B cell (primary cell): ENCODE data around the gene FNDC11. TPM values are rescaled to one million over a fixed set of nuclear protein-coding genes. Genes with fewer than 3 reads are reported as not detected.

Experiments
- ATAC-seq: fragments of 200-7000 bp; cut with Tn5 transposase; one replicate; pipeline ENCODE4 v1.10.0; 2021; ENCODE audit warnings: low read depth, mild to moderate bottlenecking, moderate number of reproducible peaks, moderate library complexity
- CTCF ChIA-PET: fragments of 350-600 bp; sonication (Branson Sonifier 250); formaldehyde crosslinking; loops from one replicate; lab custom pipeline; 2021; ENCODE audit warnings: antibody characterized with exemption, inconsistent platforms; lab: Charles Lee
- POLR2A ChIA-PET: fragments of 350-600 bp; sonication (Branson Sonifier 250); formaldehyde crosslinking; loops from one replicate; lab custom pipeline; 2021; ENCODE audit warnings: antibody characterized with exemption; lab: Charles Lee
- DNase-seq: peaks from one replicate; pipeline ENCODE4 v3.0.0; 2013
- H2AFZ ChIP-seq: 2 replicates; pipeline ENCODE4 v1.6.1; 2012; ENCODE audit warnings: mild to moderate bottlenecking, low read depth, low read length; ENCODE audit not compliant: insufficient read depth, poor library complexity, severe bottlenecking
- H3K27ac ChIP-seq, 2 donors: 1 replicate in 1 of 2; 2 replicates in 1 of 2; pipeline ENCODE4 v1.5.1; 2012 to 2013; ENCODE audit warnings: low read length in 2 of 2, mild to moderate bottlenecking in 2 of 2, moderate library complexity in 1 of 2
- H3K27me3 ChIP-seq, 4 experiments: fragments of 200-600 bp in 1 of 4; sonication (generic) in 1 of 4; replicated peaks in 1 of 4; 1 replicate in 2 of 4; 2 replicates in 2 of 4; pipeline versions ENCODE4 v1.6.1 to v1.7.0; 2013 to 2016; ENCODE audit warnings: low read length in 3 of 4, mild to moderate bottlenecking in 2 of 4, mixed read lengths in 1 of 4, moderate library complexity in 1 of 4; ENCODE audit not compliant: insufficient read depth in 4 of 4, control insufficient read depth in 3 of 4; ENCODE audit errors: control extremely low read depth in 1 of 4
- H3K36me3 ChIP-seq, 2 experiments: replicated peaks in 1 of 2; 1 replicate in 1 of 2; 2 replicates in 1 of 2; pipeline versions ENCODE4 v1.6.1 to v1.7.1; 2013; ENCODE audit warnings: low read length in 1 of 2; ENCODE audit not compliant: insufficient read depth in 2 of 2, control insufficient read depth in 1 of 2; ENCODE audit errors: control extremely low read depth in 1 of 2, extremely low read depth in 1 of 2
- H3K4me1 ChIP-seq, 2 donors: fragments of 200-600 bp in 1 of 2; sonication (generic) in 1 of 2; 1 replicate in 1 of 2; 2 replicates in 1 of 2; pipeline versions ENCODE4 v1.5.1 to v1.6.1; 2013 to 2017; ENCODE audit warnings: low read length in 2 of 2; ENCODE audit not compliant: control insufficient read depth in 2 of 2, insufficient read depth in 2 of 2
- H3K4me2 ChIP-seq: replicated peaks from 2 replicates; pipeline ENCODE3; 2012; ENCODE audit warnings: mild to moderate bottlenecking, low read depth, low read length; ENCODE audit not compliant: poor library complexity, severe bottlenecking
- H3K4me3 ChIP-seq, 5 experiments: fragments of 200-600 bp in 1 of 5; sonication (generic) in 1 of 5; 1 replicate in 3 of 5; 2 replicates in 2 of 5; pipeline versions ENCODE4 v1.5.1 to v1.7.0; 2011 to 2016; ENCODE audit warnings: low read length in 4 of 5, mild to moderate bottlenecking in 4 of 5, low read depth in 2 of 5, control low read depth in 1 of 5, moderate library complexity in 1 of 5; ENCODE audit not compliant: insufficient read depth in 1 of 5; ENCODE audit errors: control extremely low read depth in 1 of 5, extremely low read depth in 1 of 5
- H3K79me2 ChIP-seq: fragments of 200-600 bp; sonication (generic); one replicate; pipeline ENCODE4 v1.6.0; 2016; ENCODE audit warnings: low read length; ENCODE audit not compliant: control insufficient read depth, insufficient read depth
- H3K9ac ChIP-seq: fragments of 200-600 bp; sonication (generic); 2 replicates; pipeline ENCODE4 v1.6.1; 2017; ENCODE audit warnings: mild to moderate bottlenecking, low read length, moderate library complexity
- H3K9me3 ChIP-seq, 3 donors: one replicate each; pipeline versions ENCODE4 v1.6.1 to v1.7.1; 2013; ENCODE audit warnings: low read length in 2 of 3; ENCODE audit not compliant: control insufficient read depth in 2 of 3, insufficient read depth in 1 of 3; ENCODE audit errors: control extremely low read depth in 1 of 3
- H4K20me1 ChIP-seq: 2 replicates; pipeline ENCODE4 v1.6.0; 2012; ENCODE audit warnings: mild to moderate bottlenecking, low read length; ENCODE audit not compliant: insufficient read depth, control insufficient read depth, poor library complexity, severe bottlenecking
- H3K27ac Mint-ChIP-seq: one replicate; pipeline ENCODE4 v1.8.0; 2021; ENCODE audit warnings: mixed read lengths
- H3K27me3 Mint-ChIP-seq: one replicate; pipeline ENCODE4 v1.8.0; 2021; ENCODE audit warnings: mixed read lengths
- H3K4me1 Mint-ChIP-seq: one replicate; pipeline ENCODE4 v1.8.0; 2021; ENCODE audit warnings: mixed read lengths
- H3K4me3 Mint-ChIP-seq: one replicate; pipeline ENCODE4 v1.8.0; 2021; ENCODE audit warnings: mixed read lengths
- H3K9me3 Mint-ChIP-seq: one replicate; pipeline ENCODE4 v1.8.0; 2022; ENCODE audit warnings: mixed read lengths; ENCODE audit not compliant: insufficient read depth
- EZH2 ChIP-seq: IDR thresholded peaks from 2 replicates; pipeline ENCODE4 v1.6.1; 2012; ENCODE audit warnings: borderline replicate concordance, low read depth, mild to moderate bottlenecking, moderate library complexity, low read length; ENCODE audit not compliant: insufficient read depth, poor library complexity, severe bottlenecking
- WGBS: methylation state at CpG from one replicate; pipeline ENCODE4 v1.1.5; 2013; ENCODE audit warnings: missing lambda C conversion rate; ENCODE audit not compliant: insufficient coverage; 5-methylcytosine and 5-hydroxymethylcytosine counted together
- intact Hi-C: fragments of 100-400 bp; cut with micrococcal nuclease; formaldehyde crosslinking; loops from one replicate; pipeline ENCODE4 v1.10.0; 2022
- polyA plus RNA-seq: library from polyadenylated mRNA; depleted of rRNA; stranded (reverse); fragments of >200 nt; gene quantifications from 2 replicates; pipeline ENCODE4 v1.2.3, GENCODE V29; 2012
- total RNA-seq, 2 donors: library from RNA; stranded (reverse); fragments of 120-200 nt in 1 of 2; gene quantifications; 1 replicate in 1 of 2; 2 replicates in 1 of 2; pipeline versions ENCODE4 v1.2.3 to v1.2.4, GENCODE V29; 2013 to 2022
- TF ChIP-seq, protein P1 (sequence below): fragments of 200-600 bp; IDR thresholded peaks from one replicate; pipeline ENCODE4 v1.8.0; 2022; ENCODE audit warnings: antibody characterized with exemption, mild to moderate bottlenecking

The FNDC11 gene
- total and polyA plus RNA-seq, 2 donors (not counting 1 experiment from before 2014, with no cell fraction given): 3.8 to 34.2 TPM

GRCh38 chr20:63538204-63539091, 15.5 kb upstream of the FNDC11 start:
- Histone ChIP-seq H2AFZ (peak overlapping the region; percentile 71), H3K9ac (peak overlapping the region; percentile 60), H3K4me1 (peaks cover 36 to 53% of the 10 kb centered on the region in 2 donors), H3K9me3 (peaks cover 0 to 3% (median 0%) of the 10 kb centered on the region in 3 donors), H3K36me3 (no peaks in the 10 kb centered on the region), H4K20me1 (no peaks in the 10 kb centered on the region), H3K27ac (peak overlapping the region; percentile 83 to 86), H3K79me2 (no peaks in the 10 kb centered on the region), H3K4me2 (peak overlapping the region; percentile 92), H3K27me3 (no peaks in the 10 kb centered on the region), H3K4me3 (peak overlapping the region in 4 of 5 experiments; percentile 55 to 67 (median 58))
- peak; percentile 75 for DNase-seq
- ATAC-seq: peak; percentile 3
- H3K27ac Mint-ChIP-seq: peak overlapping the region; percentile 92
- POLR2A ChIA-PET: interaction anchor here (0.6 to 2.7 kb wide), 19 partner anchors 13 to 442 kb away, joined by 3 to 42 read pairs (median 6); partner anchors contain the start of genes ARFRP1, PPDPF, PRPF6 and RTEL1
- TF ChIP-seq EZH2: no peak
- TF ChIP-seq, protein P1, sequence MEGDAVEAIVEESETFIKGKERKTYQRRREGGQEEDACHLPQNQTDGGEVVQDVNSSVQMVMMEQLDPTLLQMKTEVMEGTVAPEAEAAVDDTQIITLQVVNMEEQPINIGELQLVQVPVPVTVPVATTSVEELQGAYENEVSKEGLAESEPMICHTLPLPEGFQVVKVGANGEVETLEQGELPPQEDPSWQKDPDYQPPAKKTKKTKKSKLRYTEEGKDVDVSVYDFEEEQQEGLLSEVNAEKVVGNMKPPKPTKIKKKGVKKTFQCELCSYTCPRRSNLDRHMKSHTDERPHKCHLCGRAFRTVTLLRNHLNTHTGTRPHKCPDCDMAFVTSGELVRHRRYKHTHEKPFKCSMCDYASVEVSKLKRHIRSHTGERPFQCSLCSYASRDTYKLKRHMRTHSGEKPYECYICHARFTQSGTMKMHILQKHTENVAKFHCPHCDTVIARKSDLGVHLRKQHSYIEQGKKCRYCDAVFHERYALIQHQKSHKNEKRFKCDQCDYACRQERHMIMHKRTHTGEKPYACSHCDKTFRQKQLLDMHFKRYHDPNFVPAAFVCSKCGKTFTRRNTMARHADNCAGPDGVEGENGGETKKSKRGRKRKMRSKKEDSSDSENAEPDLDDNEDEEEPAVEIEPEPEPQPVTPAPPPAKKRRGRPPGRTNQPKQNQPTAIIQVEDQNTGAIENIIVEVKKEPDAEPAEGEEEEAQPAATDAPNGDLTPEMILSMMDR: peak; percentile 64
- intact Hi-C loops: loop anchor here (1.0 to 5.0 kb wide), 7 partner anchors 14 to 436 kb away; partner anchors contain the start of genes LIME1, RTEL1, SLC2A4RG and UCKL1
- 57% methylated on average over 15 of the region's 27 CpGs for WGBS
- H3K4me3 Mint-ChIP-seq: peak overlapping the region; percentile 86
- H3K4me1 Mint-ChIP-seq: peaks cover 40% of the 10 kb centered on the region
- H3K27me3 Mint-ChIP-seq: no peaks in the 10 kb centered on the region
- H3K9me3 Mint-ChIP-seq: no peaks in the 10 kb centered on the region
- CTCF ChIA-PET: interaction anchor here (0.8 to 4.7 kb wide), 35 partner anchors 8 to 500 kb away, joined by 3 to 30 read pairs (median 6); partner anchors contain the start of genes ARFRP1, FNDC11, HELZ2 and LIME1
